ENCODE data around the gene SMIM41. TPM values are rescaled to one million over a fixed set of nuclear protein-coding genes. Genes with fewer than 3 reads are reported as not detected.

Gene SMIM41
- total and polyA plus RNA-seq, 2 donors (not counting 1 experiment from before 2014, with no cell fraction given) = 2.0 to 4.8 TPM

DNA sequence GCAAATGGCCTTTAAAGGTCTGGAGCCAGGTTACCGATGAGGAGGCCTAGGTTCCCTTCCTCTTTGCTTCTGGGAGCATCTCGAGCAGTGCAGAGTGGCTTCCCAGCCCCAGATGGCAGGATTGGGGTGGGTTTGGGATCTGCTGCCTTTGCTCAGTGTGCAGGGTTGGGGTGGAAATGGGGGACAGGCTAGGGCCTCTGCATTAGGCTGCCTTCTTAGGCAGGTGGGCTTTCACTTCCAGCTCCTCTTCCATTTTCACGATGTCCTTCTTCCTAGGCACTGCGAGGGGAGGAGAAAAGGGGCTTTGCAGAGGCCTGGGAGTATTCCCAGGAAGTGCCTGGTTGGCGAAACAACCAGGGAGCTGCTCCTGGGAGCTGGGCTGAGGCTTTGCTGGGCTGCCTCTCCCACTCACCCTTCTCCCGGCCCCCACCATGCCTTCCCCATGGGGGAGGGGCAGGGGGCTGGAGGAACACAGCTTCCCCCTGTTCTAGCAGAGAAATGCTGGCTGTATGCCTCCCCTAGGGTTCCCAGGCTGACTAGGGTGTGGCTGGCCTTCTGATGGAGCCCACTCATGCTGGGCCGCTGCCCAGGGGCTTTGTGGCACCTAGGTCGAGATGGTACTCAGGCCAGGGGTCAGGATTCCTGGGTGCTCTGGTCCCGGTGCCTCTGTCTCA, 25.8 kb upstream of the SMIM41 start:
- no peak for TF ChIP-seq EZH2 (IDR thresholded peaks at IDR 0.05; ENCODE audit: low read length, missing control alignments)
- TF ChIP-seq, protein P1, sequence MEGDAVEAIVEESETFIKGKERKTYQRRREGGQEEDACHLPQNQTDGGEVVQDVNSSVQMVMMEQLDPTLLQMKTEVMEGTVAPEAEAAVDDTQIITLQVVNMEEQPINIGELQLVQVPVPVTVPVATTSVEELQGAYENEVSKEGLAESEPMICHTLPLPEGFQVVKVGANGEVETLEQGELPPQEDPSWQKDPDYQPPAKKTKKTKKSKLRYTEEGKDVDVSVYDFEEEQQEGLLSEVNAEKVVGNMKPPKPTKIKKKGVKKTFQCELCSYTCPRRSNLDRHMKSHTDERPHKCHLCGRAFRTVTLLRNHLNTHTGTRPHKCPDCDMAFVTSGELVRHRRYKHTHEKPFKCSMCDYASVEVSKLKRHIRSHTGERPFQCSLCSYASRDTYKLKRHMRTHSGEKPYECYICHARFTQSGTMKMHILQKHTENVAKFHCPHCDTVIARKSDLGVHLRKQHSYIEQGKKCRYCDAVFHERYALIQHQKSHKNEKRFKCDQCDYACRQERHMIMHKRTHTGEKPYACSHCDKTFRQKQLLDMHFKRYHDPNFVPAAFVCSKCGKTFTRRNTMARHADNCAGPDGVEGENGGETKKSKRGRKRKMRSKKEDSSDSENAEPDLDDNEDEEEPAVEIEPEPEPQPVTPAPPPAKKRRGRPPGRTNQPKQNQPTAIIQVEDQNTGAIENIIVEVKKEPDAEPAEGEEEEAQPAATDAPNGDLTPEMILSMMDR (conservative IDR thresholded peaks at IDR 0.05 in 1 of 2, IDR thresholded peaks at IDR 0.05 in 1 of 2; ENCODE audit: low read depth in 1 of 2, low read length in 2 of 2) = no peak
- Histone ChIP-seq H3K4me2 (ENCODE audit: extremely low read depth, insufficient read depth, low read length) (no peak overlapping the region), H2AFZ (ENCODE audit: low read length) (no peak overlapping the region), H3K27ac (ENCODE audit: insufficient read depth, low read length) (no peak overlapping the region), H3K79me2 (ENCODE audit: control insufficient read depth, insufficient read depth, low read length) (no peaks in the 10 kb centered on the region), H3K9ac (ENCODE audit: insufficient read depth, low read length) (no peak overlapping the region), H3K4me3 (replicated peaks in 1 of 4; ENCODE audit: control extremely low read depth in 1 of 4, insufficient read depth in 1 of 4, low read depth in 3 of 4, low read length in 4 of 4) (peak overlapping the region in 1 of 4 experiments; percentile 73), H3K36me3 (ENCODE audit: control insufficient read depth, insufficient read depth, low read length) (peaks cover 8% of the 10 kb centered on the region), H3K27me3 (ENCODE audit: control insufficient read depth, insufficient read depth, low read length) (no peaks in the 10 kb centered on the region), H3K9me3 (ENCODE audit: control insufficient read depth, insufficient read depth, low read depth, low read length) (no peaks in the 10 kb centered on the region), H4K20me1 (ENCODE audit: control insufficient read depth, extremely low read depth, insufficient read depth, low read length) (no peaks in the 10 kb centered on the region), H3K4me1 (ENCODE audit: control insufficient read depth, extremely low read depth, insufficient read depth, low read length) (peaks cover 10% of the 10 kb centered on the region)
- peak in 1 of 2 donors; percentile 58 for DNase-seq (ENCODE audit: low read depth in 2 of 2)

DNA sequence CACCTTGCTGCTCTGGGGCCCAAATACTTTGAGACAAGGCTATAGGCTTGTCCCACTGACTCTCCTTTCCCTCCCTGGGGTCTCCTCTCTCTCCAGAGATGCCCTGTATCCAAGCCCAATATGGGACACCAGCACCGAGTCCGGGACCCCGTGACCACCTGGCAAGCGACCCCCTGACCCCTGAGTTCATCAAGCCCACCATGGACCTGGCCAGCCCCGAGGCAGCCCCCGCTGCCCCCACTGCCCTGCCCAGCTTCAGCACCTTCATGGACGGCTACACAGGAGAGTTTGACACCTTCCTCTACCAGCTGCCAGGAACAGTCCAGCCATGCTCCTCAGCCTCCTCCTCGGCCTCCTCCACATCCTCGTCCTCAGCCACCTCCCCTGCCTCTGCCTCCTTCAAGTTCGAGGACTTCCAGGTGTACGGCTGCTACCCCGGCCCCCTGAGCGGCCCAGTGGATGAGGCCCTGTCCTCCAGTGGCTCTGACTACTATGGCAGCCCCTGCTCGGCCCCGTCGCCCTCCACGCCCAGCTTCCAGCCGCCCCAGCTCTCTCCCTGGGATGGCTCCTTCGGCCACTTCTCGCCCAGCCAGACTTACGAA, 25.2 kb upstream of the SMIM41 start:
- no peaks in the 10 kb centered on the region for H3K9me3 ChIP-seq (ENCODE audit: control insufficient read depth, insufficient read depth, low read depth, low read length)
- TF ChIP-seq, protein P1 (conservative IDR thresholded peaks at IDR 0.05 in 1 of 2, IDR thresholded peaks at IDR 0.05 in 1 of 2; ENCODE audit: low read depth in 1 of 2, low read length in 2 of 2) = no peak
- no peak for TF ChIP-seq EZH2 (IDR thresholded peaks at IDR 0.05; ENCODE audit: low read length, missing control alignments)
- H4K20me1 ChIP-seq (ENCODE audit: control insufficient read depth, extremely low read depth, insufficient read depth, low read length) = no peaks in the 10 kb centered on the region
- no peak overlapping the region for H2AFZ ChIP-seq (ENCODE audit: low read length)
- H3K27ac ChIP-seq (ENCODE audit: insufficient read depth, low read length) = no peak overlapping the region
- no peaks in the 10 kb centered on the region for H3K79me2 ChIP-seq (ENCODE audit: control insufficient read depth, insufficient read depth, low read length)
- H3K27me3 ChIP-seq (ENCODE audit: control insufficient read depth, insufficient read depth, low read length) = no peaks in the 10 kb centered on the region
- no peak overlapping the region for H3K9ac ChIP-seq (ENCODE audit: insufficient read depth, low read length)
- peaks cover 10% of the 10 kb centered on the region for H3K36me3 ChIP-seq (ENCODE audit: control insufficient read depth, insufficient read depth, low read length)
- no peak overlapping the region for H3K4me2 ChIP-seq (ENCODE audit: extremely low read depth, insufficient read depth, low read length)
- no peak overlapping the region for H3K4me3 ChIP-seq (replicated peaks in 1 of 4; ENCODE audit: control extremely low read depth in 1 of 4, insufficient read depth in 1 of 4, low read depth in 3 of 4, low read length in 4 of 4)
- H3K4me1 ChIP-seq (ENCODE audit: control insufficient read depth, extremely low read depth, insufficient read depth, low read length) = peaks cover 10% of the 10 kb centered on the region
- peak in 1 of 2 donors; percentile 35 for DNase-seq (ENCODE audit: low read depth in 2 of 2)

DNA sequence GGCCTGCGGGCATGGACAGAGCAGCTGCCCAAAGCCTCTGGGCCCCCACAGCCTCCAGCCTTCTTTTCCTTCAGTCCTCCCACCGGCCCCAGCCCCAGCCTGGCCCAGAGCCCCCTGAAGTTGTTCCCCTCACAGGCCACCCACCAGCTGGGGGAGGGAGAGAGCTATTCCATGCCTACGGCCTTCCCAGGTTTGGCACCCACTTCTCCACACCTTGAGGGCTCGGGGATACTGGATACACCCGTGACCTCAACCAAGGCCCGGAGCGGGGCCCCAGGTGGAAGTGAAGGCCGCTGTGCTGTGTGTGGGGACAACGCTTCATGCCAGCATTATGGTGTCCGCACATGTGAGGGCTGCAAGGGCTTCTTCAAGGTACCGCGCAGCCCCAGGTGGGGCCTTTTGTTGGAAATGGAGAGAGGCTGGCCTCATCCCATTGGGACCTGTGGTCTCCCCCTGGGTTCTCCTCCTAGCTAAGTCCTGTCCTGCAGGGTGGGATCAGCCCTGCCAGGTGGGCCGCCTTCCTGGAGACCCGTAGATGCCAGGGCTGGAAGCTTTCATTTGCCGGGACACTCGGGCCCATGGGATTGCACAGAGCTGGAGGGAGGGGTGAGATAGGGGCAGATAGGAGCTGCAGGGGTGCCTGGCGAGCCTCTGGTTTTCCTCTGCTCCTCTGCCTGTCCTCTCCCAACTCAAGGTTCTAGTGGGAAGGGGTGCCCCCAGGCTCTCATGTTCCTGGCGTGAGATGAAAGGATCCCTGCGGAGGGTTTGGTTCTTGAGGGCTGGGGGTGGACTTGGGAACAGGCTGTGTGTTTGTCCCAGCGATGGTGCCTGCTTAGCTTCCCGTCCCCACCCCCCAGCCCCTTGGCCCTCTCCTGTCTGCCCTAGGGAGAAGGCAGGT, 24.4 kb upstream of the SMIM41 start:
- Histone ChIP-seq H3K27me3 (ENCODE audit: control insufficient read depth, insufficient read depth, low read length) (no peaks in the 10 kb centered on the region), H3K9me3 (ENCODE audit: control insufficient read depth, insufficient read depth, low read depth, low read length) (no peaks in the 10 kb centered on the region), H3K9ac (ENCODE audit: insufficient read depth, low read length) (no peak overlapping the region), H3K27ac (ENCODE audit: insufficient read depth, low read length) (no peak overlapping the region), H3K4me2 (ENCODE audit: extremely low read depth, insufficient read depth, low read length) (no peak overlapping the region), H2AFZ (ENCODE audit: low read length) (no peak overlapping the region), H3K4me3 (replicated peaks in 1 of 4; ENCODE audit: control extremely low read depth in 1 of 4, insufficient read depth in 1 of 4, low read depth in 3 of 4, low read length in 4 of 4) (no peak overlapping the region), H3K36me3 (ENCODE audit: control insufficient read depth, insufficient read depth, low read length) (peaks cover 10% of the 10 kb centered on the region), H3K79me2 (ENCODE audit: control insufficient read depth, insufficient read depth, low read length) (no peaks in the 10 kb centered on the region), H3K4me1 (ENCODE audit: control insufficient read depth, extremely low read depth, insufficient read depth, low read length) (peaks cover 8% of the 10 kb centered on the region), H4K20me1 (ENCODE audit: control insufficient read depth, extremely low read depth, insufficient read depth, low read length) (no peaks in the 10 kb centered on the region)
- DNase-seq (ENCODE audit: low read depth in 2 of 2) = peak in 1 of 2 donors; percentile 15
- TF ChIP-seq, protein P1 (conservative IDR thresholded peaks at IDR 0.05 in 1 of 2, IDR thresholded peaks at IDR 0.05 in 1 of 2; ENCODE audit: low read depth in 1 of 2, low read length in 2 of 2) = no peak
- no peak for TF ChIP-seq EZH2 (IDR thresholded peaks at IDR 0.05; ENCODE audit: low read length, missing control alignments)
